H4 (cell line): ENCODE data around the gene PARVG. TPM values are rescaled to one million over a fixed set of nuclear protein-coding genes. Genes with fewer than 3 reads are reported as not detected.

Experiments used
- DNase-seq: peaks from one replicate; pipeline ENCODE4 v3.0.0-alpha.2; 2015; ENCODE audit warnings: low spot score
- total RNA-seq: library from RNA; depleted of rRNA; stranded (reverse); fragments of >200 nt; shearing (Covaris generic); gene quantifications from 2 replicates; pipeline ENCODE4 v1.2.3, GENCODE V29; 2014; rRNA removed

The PARVG gene
- total RNA-seq, 1 experiment from 2014 or later = 1.1 TPM

- no peak for DNase-seq
Observed at GRCh38 chr22:44244265-44244822, 63.6 kb downstream of the PARVG start.

DNA sequence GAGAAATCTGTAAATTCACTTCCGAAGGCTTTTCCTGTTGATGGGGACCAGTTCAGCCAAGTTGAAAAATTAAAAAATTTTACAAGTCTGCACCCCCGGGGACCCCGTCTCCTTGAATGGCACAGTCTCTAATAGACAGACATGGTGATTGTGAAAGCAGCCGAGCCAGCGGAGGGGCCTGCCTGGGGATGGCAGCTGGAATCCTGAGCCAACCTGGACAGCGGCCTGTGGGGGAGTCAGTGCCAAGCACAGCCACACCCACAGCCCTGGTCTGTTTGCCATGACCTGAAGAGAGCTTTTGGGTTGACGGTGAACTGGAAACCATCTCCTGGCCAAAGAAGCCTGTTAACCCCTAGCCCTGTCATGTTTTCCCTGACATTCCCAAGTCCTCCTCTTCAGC, 64.7 kb downstream of the PARVG start:
- no peak for DNase-seq

- no peak for DNase-seq
Observed at GRCh38 chr22:44245867-44246266, 65.1 kb downstream of the PARVG start.

- no peak for DNase-seq
Observed at GRCh38 chr22:44246615-44247326, 66.0 kb downstream of the PARVG start.

DNA sequence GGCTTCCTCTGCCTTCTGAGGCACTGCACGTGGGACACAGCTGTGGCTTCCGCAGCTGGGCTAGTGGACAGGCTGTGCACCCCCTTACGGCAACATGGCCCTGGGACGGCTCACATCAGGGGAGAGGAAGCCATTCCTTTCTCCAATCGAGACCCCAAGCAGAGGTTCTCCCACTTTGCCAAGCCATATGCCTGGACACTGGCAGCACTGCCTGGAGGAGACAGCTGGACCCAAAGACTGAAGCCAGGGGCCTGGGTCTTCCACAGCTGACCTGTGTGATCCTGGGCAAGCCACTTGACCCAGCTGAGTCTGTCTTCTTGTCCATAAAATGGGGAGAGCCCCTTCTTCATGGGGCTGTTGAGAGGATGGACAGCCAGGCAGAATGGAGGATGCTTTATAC, 66.6 kb downstream of the PARVG start:
- DNase-seq = no peak

- DNase-seq = no peak
Observed at GRCh38 chr22:44247923-44248892, 67.5 kb downstream of the PARVG start.

- DNase-seq = no peak
Observed at GRCh38 chr22:44248926-44249325, 68.2 kb downstream of the PARVG start.

DNA sequence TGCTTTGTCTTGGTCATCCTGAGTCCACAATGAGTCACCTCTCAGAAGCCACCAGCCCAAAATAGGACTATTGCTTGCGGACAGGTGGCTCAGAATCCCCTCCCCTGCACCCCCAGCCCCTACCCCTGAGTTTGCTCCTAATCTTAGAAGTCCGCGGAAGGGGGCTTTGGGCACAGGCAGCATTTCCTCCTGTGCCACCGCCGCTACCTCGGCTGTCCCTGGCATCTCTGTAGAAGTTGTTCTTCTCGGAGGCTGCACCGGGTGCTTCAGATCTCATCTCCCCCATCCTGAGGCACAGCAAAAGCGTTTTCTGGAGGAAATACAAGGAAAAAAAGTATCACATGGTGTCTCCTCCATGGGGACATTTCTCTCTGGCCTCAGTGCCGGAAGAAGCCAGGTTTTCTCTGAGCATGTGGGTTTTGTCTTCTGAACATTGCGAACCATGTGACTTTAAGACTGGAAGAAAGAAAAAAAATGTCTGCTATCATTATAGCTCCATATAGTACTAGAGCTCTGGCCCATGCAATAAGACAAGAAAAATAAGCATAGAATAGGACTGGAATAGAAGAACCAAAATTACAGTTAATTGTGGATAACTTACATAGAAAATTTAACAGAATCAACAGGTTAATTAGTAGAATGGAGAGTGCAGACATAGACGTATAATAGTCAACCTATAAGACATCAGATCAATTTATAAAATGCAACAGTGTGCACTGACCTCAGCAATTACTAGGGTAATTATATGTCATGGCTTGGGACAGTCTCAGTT, 68.8 kb downstream of the PARVG start:
- DNase-seq = no peak

DNA sequence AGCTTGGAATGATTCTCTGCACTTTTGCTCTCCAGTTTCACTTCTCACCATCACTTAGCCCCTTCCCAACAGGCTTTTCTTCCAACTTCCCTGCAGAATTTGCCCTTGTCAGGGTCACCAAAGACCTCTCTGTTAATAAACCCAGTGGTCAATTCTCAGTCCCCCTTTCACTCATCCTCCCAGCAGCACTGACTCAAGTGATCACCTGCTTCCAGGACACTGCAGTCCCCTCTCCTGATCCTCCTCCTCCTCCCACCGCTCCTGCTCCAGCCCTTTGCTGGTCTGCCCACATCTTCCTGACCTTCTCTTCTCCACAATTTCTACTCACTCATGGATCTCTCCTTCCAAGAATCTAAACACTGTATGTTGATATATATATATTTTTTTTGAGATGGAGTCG, 74.1 kb downstream of the PARVG start:
- DNase-seq = no peak

- DNase-seq = no peak
Observed at GRCh38 chr22:44256085-44256484, 75.4 kb downstream of the PARVG start.

- DNase-seq = no peak
Observed at GRCh38 chr22:44256556-44257485, 76.1 kb downstream of the PARVG start.

Other genes starting within 250 kb of the PARVG start
- gene SAMM50, start 225.5 kb upstream of the PARVG start, total RNA-seq = 47.3 and 82.4 TPM in 2 replicates
- gene PARVB, start 156.6 kb upstream of the PARVG start, total RNA-seq = 28.3 and 32.7 TPM in 2 replicates
- 7.0 and 8.2 TPM in 2 replicates for gene SHISAL1, start 132.0 kb downstream of the PARVG start, total RNA-seq